ENCODE data around the gene PREX1.

PREX1 gene

GRCh38 chr20:48742912-48743680 lies 84.7 kb downstream of the PREX1 start:
- H3K27ac Mint-ChIP-seq = peak overlapping the region; percentile 31
- peaks cover 40% of the 10 kb centered on the region for H3K36me3 Mint-ChIP-seq
- no peak for ATAC-seq
- no peaks in the 10 kb centered on the region for H3K9me3 Mint-ChIP-seq
- H3K4me3 Mint-ChIP-seq = no peak overlapping the region
- no peaks in the 10 kb centered on the region for H3K27me3 Mint-ChIP-seq
- H3K4me1 Mint-ChIP-seq = peaks cover 59% of the 10 kb centered on the region

GRCh38 chr20:48742233-48742632 lies 85.6 kb downstream of the PREX1 start:
- H3K9me3 Mint-ChIP-seq = no peaks in the 10 kb centered on the region
- H3K27me3 Mint-ChIP-seq = no peaks in the 10 kb centered on the region
- H3K4me1 Mint-ChIP-seq = peaks cover 63% of the 10 kb centered on the region
- ATAC-seq = no peak
- H3K36me3 Mint-ChIP-seq = peaks cover 47% of the 10 kb centered on the region
- no peak overlapping the region for H3K4me3 Mint-ChIP-seq
- no peak overlapping the region for H3K27ac Mint-ChIP-seq

GRCh38 chr20:48741669-48742068 lies 86.1 kb downstream of the PREX1 start:
- ATAC-seq = no peak
- Mint-ChIP-seq H3K4me1 (peaks cover 68% of the 10 kb centered on the region), H3K27ac (peak overlapping the region; percentile 94), H3K36me3 (peaks cover 51% of the 10 kb centered on the region), H3K9me3 (no peaks in the 10 kb centered on the region), H3K27me3 (no peaks in the 10 kb centered on the region), H3K4me3 (no peak overlapping the region)

- H3K27me3 Mint-ChIP-seq = no peaks in the 10 kb centered on the region
- ATAC-seq = no peak
- peaks cover 60% of the 10 kb centered on the region for H3K36me3 Mint-ChIP-seq
- H3K27ac Mint-ChIP-seq = peak overlapping the region; percentile 94
- no peaks in the 10 kb centered on the region for H3K9me3 Mint-ChIP-seq
- peaks cover 78% of the 10 kb centered on the region for H3K4me1 Mint-ChIP-seq
- no peak overlapping the region for H3K4me3 Mint-ChIP-seq
These were observed 87.1 kb downstream of the PREX1 start for GRCh38 chr20:48740712-48741111.

GRCh38 chr20:48740292-48740649 lies 87.5 kb downstream of the PREX1 start:
- Mint-ChIP-seq H3K27me3 (no peaks in the 10 kb centered on the region), H3K4me3 (peak overlapping the region; percentile 43), H3K9me3 (no peaks in the 10 kb centered on the region), H3K4me1 (peaks cover 78% of the 10 kb centered on the region), H3K36me3 (peaks cover 60% of the 10 kb centered on the region), H3K27ac (peak overlapping the region; percentile 94)
- ATAC-seq = no peak

- Mint-ChIP-seq H3K4me3 (peak overlapping the region; percentile 5), H3K36me3 (peaks cover 56% of the 10 kb centered on the region), H3K4me1 (peaks cover 78% of the 10 kb centered on the region), H3K9me3 (no peaks in the 10 kb centered on the region), H3K27ac (peak overlapping the region; percentile 94), H3K27me3 (no peaks in the 10 kb centered on the region)
- ATAC-seq = peak; percentile 71
These were observed 88.2 kb downstream of the PREX1 start for GRCh38 chr20:48739395-48740291.

GRCh38 chr20:48738399-48739304 lies 89.1 kb downstream of the PREX1 start:
- Mint-ChIP-seq H3K27ac (peak overlapping the region; percentile 94), H3K4me1 (peaks cover 71% of the 10 kb centered on the region), H3K27me3 (no peaks in the 10 kb centered on the region)

GRCh38 chr20:48738094-48738398 lies 89.8 kb downstream of the PREX1 start:
- H3K9me3 Mint-ChIP-seq = no peaks in the 10 kb centered on the region
- H3K4me1 Mint-ChIP-seq = peaks cover 65% of the 10 kb centered on the region
- H3K36me3 Mint-ChIP-seq = peaks cover 54% of the 10 kb centered on the region
- H3K4me3 Mint-ChIP-seq = no peak overlapping the region
- no peaks in the 10 kb centered on the region for H3K27me3 Mint-ChIP-seq
- no peak for ATAC-seq
- H3K27ac Mint-ChIP-seq = peak overlapping the region; percentile 94

More at GRCh38 chr20:48738399-48739304, 89.1 kb downstream of the PREX1 start:
- H3K36me3 Mint-ChIP-seq = peaks cover 54% of the 10 kb centered on the region
- ATAC-seq = peak; percentile 94
- H3K4me3 Mint-ChIP-seq = peak overlapping the region; percentile 15
- H3K9me3 Mint-ChIP-seq = no peaks in the 10 kb centered on the region

GRCh38 chr20:48737434-48738093 lies 90.2 kb downstream of the PREX1 start:
- peaks cover 53% of the 10 kb centered on the region for H3K36me3 Mint-ChIP-seq
- H3K4me3 Mint-ChIP-seq = no peak overlapping the region
- peaks cover 64% of the 10 kb centered on the region for H3K4me1 Mint-ChIP-seq
- no peaks in the 10 kb centered on the region for H3K27me3 Mint-ChIP-seq
- no peaks in the 10 kb centered on the region for H3K9me3 Mint-ChIP-seq
- no peak for ATAC-seq
- peak overlapping the region; percentile 94 for H3K27ac Mint-ChIP-seq

GRCh38 chr20:48736636-48737035 lies 91.2 kb downstream of the PREX1 start:
- Mint-ChIP-seq H3K4me3 (no peak overlapping the region), H3K27ac (peak overlapping the region; percentile 94), H3K36me3 (peaks cover 45% of the 10 kb centered on the region), H3K4me1 (peaks cover 60% of the 10 kb centered on the region), H3K9me3 (no peaks in the 10 kb centered on the region), H3K27me3 (no peaks in the 10 kb centered on the region)
- ATAC-seq = no peak

GRCh38 chr20:48736231-48736630 lies 91.6 kb downstream of the PREX1 start:
- H3K27me3 Mint-ChIP-seq = no peaks in the 10 kb centered on the region
- H3K4me3 Mint-ChIP-seq = no peak overlapping the region
- H3K9me3 Mint-ChIP-seq = no peaks in the 10 kb centered on the region
- ATAC-seq = no peak
- peaks cover 43% of the 10 kb centered on the region for H3K36me3 Mint-ChIP-seq
- peaks cover 58% of the 10 kb centered on the region for H3K4me1 Mint-ChIP-seq
- peak overlapping the region; percentile 94 for H3K27ac Mint-ChIP-seq

GRCh38 chr20:48735112-48735511 lies 92.7 kb downstream of the PREX1 start:
- ATAC-seq = no peak
- no peak overlapping the region for H3K27ac Mint-ChIP-seq
- H3K36me3 Mint-ChIP-seq = peaks cover 51% of the 10 kb centered on the region
- H3K27me3 Mint-ChIP-seq = no peaks in the 10 kb centered on the region
- no peaks in the 10 kb centered on the region for H3K9me3 Mint-ChIP-seq
- no peak overlapping the region for H3K4me3 Mint-ChIP-seq
- H3K4me1 Mint-ChIP-seq = peaks cover 54% of the 10 kb centered on the region

GRCh38 chr20:48734104-48734749 lies 93.6 kb downstream of the PREX1 start:
- H3K27me3 Mint-ChIP-seq = no peaks in the 10 kb centered on the region
- H3K36me3 Mint-ChIP-seq = peaks cover 59% of the 10 kb centered on the region
- H3K9me3 Mint-ChIP-seq = no peaks in the 10 kb centered on the region
- no peak overlapping the region for H3K4me3 Mint-ChIP-seq
- H3K27ac Mint-ChIP-seq = peak overlapping the region; percentile 10
- no peak for ATAC-seq
- peaks cover 54% of the 10 kb centered on the region for H3K4me1 Mint-ChIP-seq

GRCh38 chr20:48733296-48733790 lies 94.5 kb downstream of the PREX1 start:
- ATAC-seq = no peak
- Mint-ChIP-seq H3K4me3 (no peak overlapping the region), H3K4me1 (peaks cover 52% of the 10 kb centered on the region), H3K27ac (peak overlapping the region; percentile 10), H3K9me3 (no peaks in the 10 kb centered on the region), H3K27me3 (no peaks in the 10 kb centered on the region), H3K36me3 (peaks cover 63% of the 10 kb centered on the region)

Data from stimulated activated memory B cell treated with anti-CD40 and anti-IgM and Interleukin-4, amounts not matched to agents 10 μg/mL and 1 μg/mL and 100 μg/mL, for 72 hours (primary cell).